ENCODE measurements around the gene NQO2. TPM values are rescaled to one million over a fixed set of nuclear protein-coding genes. Genes with fewer than 3 reads are reported as not detected.
"Not testable (repeated sequence)": the region's sequence is repeated elsewhere in the genome, so short reads cannot be mapped to it uniquely, and the experiment has no call there.

NQO2 gene
- polyA plus RNA-seq, 4 donors = 52.2 to 88.3 (median 67.8) TPM

DNA sequence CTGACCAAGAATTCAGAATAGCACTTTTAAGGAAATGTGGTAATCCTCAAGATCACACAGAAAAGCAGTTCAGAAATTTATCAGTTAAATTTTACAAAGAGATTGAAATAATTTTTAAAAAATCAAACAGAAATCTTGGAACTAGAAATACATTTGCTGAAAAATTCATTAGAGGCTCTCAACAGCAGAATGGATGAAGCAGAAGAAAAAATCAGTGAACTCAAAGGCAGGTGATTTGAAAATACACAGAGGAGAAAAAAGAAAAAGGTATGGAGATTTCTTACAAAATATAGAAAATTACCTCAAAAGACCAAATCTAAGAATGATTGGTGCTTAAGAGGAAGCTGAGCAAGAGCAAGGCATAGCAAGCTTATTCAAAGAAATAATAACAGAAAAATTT, 11.5 kb downstream of the NQO2 start:
- no peak for DNase-seq (ENCODE audit: low read depth in 4 of 4, low spot score in 3 of 4)

DNA sequence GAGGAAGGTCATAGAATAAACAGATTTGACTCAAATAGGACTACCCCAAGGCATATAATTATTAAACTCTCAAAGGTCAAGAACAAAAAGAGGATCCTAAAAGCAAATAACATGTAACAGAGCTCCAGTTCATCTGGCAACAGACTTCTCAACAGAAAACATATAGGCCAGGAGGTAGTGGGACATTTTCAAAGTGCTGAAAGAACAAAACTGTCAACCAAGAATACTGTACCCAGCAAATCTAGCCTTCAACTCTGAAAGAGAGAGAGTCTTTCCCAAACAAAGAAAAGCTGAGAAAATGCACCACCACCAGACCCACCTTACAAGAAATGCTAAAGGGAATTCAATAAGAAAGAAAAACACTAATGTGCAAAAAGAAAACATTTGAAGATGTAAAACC, 11.9 kb downstream of the NQO2 start:
- DNase-seq (ENCODE audit: low read depth in 4 of 4, low spot score in 3 of 4) = no peak

DNA sequence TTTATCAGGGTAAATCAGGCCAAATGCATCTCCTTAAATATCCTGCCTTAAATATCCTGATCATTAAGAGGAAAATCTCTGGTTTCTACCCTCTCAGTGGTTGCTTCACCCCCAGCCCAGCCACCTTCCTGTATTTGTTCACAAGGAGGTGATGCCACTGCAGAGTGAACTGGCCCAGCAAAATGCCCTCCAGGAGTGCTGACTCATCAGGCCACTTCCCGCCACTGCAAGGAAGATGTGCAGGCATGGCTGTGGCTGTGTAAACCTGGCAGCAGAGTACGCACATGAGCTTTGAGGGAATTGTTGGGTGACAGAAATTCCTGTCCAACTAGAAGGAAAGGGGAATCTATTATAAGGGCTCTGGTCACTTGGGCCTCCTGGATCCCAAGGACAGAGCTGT, 13.8 kb downstream of the NQO2 start:
- no peak for DNase-seq (ENCODE audit: low read depth in 4 of 4, low spot score in 3 of 4)

DNA sequence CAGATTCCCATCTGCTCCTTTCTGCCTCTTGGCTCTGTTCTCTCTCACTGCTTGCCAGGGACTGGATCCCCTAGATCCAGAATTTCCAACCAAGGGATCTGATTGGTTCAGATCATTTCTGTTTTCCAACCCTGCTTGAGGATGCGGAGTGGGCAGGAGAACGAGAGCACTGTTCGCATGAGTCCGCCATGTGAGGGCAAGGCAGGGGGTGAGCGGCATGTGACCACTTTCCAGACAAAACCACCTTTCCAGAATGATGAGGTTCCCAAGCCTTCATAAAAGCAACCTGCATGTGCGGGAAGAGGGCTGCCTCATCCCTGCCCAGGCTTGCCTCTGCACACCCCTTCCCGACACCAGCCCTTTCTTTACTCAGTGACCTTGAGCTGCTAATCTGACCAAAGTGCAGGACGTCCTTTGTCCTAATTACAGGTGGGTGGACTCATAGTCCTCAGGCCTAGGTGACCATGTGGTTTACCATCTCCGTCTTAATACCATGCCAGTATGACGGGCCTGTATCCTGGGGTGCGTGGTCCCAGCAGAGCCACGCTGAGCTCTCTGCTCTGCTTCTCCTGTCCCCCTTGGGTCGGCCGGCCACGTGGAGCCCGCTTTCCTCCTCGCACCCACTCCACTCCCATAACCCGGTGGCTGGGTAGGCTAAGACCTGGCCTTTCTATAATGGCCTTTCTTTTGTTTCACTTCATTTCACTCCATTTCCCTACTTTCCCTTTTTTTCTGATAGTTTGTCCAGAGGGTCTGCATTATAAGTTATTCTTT, 14.4 kb downstream of the NQO2 start:
- DNase-seq (ENCODE audit: low read depth in 4 of 4, low spot score in 3 of 4) = no peak

DNA sequence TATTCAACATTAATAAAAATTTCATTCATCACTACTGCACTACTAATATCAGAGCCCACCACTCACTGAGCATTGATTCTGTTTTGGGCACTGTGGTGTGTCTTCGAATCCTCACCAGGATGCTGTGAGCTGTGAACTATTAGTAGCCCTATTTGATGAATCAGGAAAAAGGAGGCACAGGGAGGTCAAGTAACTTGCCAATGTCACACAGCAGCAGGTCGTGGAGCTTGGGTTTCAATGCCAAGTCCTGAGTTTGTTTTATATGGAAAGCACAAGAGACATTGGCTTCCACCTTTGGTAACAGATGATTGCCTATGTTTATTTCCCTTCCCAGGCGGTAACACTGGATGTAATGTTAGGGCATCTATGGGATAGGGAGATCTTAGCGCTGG, 15.0 kb downstream of the NQO2 start:
- no peak for DNase-seq (ENCODE audit: low read depth in 4 of 4, low spot score in 3 of 4)

DNA sequence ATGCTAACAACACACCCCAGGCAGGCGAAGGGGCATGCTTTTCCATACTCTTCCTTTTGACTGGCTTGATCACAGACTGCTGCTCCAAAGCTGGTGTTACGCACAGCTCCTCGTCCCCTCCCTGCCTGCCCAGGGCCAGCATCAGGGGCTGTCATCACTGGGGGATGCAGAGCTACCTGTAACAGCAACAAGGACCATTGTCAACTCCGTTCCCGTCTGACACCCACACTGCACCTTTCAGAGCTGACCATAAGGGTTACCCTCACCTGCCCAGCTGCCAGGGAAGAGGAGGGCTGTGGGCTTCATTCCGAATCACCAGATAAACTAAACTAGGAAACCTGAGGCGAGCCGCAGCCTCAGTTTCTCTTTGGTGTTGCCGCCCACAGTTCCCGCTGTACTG, 15.4 kb downstream of the NQO2 start:
- DNase-seq (ENCODE audit: low read depth in 4 of 4, low spot score in 3 of 4) = no peak

DNA sequence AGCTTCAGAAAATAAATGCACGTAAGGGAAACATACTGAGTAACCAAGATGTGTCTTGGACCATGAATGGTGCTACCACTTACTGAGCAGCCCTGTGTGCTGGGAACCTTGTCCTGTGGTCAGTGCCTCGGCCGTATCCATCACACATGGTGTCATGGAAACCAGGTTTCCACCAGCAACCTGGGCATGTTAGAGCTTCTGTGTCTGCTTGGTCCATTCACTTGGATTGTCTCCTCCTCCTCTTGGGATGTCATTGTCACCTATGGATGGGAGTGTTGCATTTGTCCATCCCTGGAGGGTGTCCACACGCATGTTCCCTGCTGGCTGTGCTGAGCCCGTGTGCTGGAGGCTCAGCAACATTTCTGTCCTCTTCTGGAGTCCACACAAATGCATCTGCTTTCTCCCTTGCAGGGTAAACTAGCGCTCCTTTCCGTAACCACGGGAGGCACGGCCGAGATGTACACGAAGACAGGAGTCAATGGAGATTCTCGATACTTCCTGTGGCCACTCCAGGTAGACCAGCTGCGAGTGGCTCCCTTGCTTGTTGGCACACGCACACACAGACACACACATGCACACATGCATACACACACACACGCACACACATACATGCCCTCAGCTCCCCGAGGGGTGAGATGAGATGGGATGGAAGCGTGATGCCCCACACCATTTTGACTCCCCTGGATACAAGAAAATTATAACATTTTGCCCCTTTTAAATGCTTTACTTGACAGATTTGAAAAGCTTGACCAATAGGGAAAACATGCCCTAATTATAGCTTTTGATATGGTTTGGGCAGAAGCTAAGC, 17.0 kb downstream of the NQO2 start:
- DNase-seq (ENCODE audit: low read depth in 4 of 4, low spot score in 3 of 4) = no peak

DNA sequence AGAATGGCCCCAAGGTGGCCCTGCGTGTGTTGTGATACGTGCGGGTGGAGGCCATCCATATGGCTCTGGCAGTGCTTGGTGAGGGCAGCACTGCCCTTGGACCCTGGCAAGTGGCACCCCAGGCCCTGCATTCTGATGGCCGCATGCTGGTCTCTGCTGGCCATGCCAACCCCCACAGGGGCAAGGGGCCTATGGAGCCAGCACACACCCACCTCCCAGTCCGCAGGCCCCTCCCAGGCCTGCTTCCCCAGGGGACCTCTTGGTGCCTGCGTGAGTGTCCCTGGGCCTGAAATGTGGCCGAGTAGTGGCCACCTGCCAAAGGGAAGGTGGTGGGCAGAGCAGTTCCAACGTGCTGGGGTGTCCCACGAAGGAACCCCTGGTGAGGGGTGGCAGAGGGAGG, 17.6 kb downstream of the NQO2 start:
- DNase-seq (ENCODE audit: low read depth in 4 of 4, low spot score in 3 of 4) = no peak

DNA sequence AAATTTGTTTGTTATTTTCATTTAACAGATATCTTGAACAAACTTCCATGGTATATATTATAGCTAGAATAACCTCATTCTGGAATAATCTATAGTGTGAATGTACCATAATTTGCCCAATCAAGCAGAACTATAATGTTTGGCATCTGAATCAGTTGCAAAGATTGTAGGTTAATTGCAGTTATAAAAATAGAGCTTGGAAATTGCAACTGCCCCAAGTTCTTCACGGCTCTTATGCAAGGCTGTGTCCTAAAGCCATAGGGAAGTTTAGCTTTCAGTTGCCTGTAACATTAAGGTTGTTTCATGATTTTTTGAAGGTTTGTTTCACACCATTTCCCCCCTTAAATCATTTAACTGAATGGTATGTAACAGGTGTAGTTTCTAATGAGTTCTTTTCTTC, 19.4 kb downstream of the NQO2 start:
- no peak for DNase-seq (ENCODE audit: low read depth in 4 of 4, low spot score in 3 of 4)

DNA sequence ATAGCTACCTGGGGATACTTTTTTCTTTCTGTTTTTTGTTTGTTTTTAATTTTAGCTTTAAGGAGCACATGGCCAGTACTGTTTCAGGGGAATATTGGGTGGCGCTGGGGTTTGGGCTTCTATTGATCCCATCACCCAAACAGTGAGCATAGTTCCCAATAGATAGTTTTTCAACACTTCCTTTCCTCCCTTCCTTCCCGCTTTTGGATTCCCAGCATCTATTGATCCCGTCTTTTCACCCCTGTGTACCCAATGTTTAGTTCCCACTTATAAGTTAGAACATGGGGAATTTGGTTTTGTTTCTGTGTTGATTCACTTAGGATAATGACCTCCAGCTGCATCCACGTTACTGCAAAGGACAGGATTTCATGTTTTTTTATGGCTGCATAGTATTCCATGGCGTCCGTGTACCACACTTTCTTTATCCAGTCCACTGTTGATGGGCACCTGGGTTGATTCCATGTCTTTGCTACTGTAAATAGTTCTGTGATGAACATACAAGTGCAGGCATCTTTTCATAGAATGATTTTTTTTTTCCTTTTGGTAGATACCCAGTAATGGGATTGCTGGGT, 20.1 kb downstream of the NQO2 start:
- no peak for DNase-seq (ENCODE audit: low read depth in 4 of 4, low spot score in 3 of 4)

DNA sequence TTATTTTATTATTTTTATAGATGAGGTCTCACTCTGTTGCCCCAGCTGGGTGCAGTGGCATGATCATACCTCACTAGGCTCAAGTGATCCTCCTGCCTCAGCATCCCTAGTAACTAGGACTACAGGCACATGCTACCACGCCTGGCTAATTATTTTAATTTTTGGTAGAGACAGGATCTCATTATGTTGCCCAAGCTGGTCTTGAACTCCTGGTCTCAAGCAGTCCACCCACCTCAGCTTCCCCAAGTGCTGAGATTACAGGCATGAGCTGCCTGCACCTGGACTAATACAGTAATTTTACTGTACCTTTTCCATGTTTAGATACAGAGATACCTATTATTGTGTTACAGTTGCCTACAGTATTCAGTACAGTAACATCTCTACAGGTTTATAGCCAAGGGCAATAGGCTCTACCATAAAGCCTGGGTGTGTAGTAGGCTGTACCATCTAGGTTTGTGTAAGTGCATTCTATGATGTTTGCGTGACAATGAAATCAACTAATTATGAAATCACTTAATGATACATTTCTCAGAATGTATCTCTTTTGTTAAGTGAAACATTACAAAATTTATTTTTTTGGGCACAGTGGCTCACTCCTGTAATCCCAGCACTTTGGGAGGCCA, 21.4 kb downstream of the NQO2 start:
- not testable (repeated sequence) for DNase-seq (ENCODE audit: low read depth in 4 of 4, low spot score in 3 of 4)

DNA sequence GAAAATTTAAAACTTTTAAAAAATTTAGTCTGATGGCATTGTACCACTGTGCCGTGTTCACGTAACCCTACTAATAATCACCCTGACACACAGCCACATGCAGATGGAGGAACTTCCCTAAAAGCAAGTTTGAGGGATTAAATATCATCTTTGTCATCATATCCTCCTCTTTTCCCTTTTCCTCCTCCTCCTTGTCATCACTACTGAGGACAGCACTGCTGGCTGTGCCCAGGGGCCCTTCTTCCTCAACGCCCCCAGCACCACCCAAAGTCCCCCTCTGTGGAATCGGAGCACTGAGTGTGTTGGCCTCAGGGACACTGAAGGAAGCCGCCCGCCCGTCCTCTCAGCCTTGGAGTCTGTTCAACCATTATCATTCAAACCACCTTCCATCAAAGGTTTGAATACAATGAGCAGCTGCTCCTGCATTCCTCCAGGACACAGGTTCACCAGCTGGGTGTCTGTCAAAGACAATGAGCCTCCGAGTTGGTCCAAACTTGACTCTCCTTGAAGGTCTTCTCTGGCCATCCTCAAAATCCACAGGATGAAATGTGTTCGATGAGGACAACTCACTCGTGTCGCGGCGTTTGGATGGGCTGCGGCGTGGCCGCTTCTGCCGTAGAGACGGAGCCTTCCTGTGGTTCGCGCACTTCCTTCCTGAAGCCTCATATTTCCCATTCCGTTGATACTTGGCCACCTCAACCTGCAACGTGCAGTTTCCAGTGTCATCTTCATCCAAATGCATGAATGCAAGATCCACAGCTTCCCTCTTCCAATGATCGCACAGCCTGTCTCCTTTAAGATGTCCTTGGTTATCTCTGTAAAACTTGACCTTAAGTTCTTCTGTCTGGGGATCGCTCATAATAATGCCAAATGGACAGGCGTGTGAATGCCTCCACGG, 23.3 kb downstream of the NQO2 start:
- no peak for DNase-seq (ENCODE audit: low read depth in 4 of 4, low spot score in 3 of 4)

DNA sequence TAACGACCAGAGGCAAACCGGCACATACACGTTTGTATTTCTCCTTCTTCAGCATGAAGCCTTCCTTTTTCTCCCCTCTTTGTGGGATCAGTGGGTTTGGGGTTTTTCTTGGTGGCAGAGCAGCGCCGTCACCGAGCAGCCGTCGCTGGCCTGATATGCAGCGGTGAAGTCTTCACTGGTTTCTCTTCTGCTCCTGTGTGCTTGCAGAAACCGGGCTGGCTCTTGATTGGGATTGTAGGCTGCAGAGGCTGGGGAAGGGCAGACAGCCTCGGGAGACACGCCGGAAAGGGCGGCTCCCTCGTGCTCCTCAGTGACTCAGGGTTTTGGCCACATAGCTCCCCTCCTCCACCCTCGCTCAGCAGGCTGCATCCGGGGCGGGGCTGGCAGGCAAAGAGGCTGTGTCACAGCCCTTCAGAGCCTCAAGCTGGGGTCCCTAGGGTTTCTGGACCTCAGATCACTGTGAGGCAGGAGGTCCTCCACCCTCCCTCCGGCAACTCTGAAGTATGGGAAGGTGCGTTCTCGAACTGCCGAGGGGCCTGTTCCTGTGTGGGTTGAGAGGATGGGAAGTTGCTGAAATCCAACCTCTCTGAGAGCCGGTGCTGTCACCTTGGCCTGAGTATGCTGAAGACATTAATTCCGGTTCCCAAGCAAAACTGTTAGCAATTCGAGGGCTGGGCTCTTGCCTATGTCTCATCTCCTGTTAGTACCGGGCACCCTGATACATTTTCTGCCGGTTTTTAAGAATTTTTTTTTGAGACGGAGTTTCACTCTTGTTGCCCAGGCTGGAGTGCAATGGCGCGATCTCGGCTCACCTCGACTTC, 24.2 kb downstream of the NQO2 start:
- no peak for DNase-seq (ENCODE audit: low read depth in 4 of 4, low spot score in 3 of 4)

DNA sequence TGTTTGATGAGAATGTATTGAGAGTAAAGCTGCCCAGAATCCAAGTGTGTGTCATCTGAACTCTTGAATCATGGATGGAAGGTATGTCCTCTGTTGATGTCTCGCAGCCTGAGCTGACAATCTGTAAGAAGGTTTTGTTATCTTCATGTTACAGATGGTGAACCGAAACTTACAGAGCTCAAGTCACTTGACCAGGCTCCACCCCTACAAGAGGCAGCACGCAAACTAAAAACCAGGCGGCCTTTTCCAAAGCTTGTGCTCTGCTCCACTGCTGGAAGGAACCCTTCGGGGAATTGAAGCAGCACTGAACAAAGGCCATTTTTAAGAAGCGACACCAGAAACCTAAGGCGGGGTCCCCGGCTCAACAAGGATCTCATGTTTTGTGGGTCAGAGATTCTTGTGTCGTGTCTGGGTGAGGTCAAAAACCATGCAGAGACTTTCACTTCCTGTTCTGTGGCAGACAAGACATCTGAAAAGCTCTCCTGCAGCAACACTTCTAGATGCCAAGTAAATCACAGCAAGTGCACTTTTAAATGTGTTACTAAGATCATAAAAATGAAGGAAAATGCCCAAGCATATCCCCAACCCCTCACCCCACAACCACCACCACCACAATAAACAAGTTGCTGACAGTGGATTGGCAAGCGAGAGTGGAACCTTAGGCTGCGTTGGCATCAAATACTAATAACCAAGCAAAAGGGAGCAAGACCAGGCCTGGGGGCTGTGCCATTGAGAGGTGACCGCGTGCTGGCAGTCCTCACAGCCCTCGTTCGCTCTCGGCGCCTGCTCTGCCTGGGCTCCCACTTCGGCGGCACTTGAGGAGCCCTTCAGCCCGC, 27.3 kb downstream of the NQO2 start:
- no peak for DNase-seq (ENCODE audit: low read depth in 4 of 4, low spot score in 3 of 4)

DNA sequence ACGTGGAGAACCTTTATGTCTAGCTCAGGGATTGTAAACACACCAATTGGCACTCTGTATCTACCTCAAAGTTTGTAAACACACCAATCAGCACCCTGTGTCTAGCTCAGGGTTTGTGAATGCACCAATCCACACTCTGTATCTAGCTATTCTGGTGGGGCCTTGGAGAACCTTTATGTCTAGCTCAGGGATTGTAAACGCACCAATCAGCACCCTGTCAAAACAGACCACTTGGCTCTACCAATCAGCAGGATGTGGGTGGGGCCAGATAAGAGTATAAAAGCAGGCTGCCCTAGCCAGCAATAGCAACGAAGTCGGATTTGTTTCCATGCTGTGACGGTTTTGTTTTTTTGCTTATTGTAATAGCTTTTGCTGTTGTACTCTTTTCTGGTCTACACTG, 28.5 kb downstream of the NQO2 start:
- DNase-seq (ENCODE audit: low read depth in 4 of 4, low spot score in 3 of 4) = not testable (repeated sequence)

DNA sequence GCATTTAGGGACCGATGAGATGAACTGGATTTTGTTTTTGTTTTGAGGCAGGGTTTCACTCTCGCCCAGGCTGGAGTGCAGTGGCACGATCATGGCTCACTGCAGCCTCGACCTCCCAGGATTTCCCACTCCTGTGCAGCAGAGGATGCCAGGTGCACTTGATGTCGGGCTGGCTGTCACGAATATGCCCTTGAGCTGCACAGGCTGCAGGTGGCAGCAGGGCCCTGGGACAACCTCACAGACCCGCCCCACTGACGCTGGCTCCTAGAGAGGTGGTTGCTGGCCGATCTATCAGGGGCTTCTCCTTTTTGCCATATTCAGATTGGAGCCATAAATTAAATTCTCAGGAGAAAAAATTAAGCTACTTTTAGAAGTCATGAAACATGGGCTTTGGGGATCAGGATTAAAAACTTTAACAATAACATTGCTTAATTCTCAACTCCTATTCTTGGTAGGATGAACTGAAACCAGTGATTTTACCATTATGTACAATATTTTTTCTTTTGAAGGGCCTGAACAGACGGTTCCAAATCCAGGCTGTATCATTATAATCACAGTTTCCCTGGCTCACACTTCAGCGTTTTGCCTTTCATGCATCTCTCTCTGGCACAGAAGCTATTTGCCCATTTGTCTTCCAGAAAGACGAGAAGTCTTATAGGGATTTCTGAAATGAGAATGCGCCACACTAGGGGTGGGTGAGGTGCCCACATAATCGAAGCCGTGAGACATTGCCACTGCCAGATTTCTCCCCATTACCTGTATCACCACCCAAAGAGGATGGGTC, 32.4 kb downstream of the NQO2 start:
- DNase-seq (ENCODE audit: low read depth in 4 of 4, low spot score in 3 of 4) = no peak

DNA sequence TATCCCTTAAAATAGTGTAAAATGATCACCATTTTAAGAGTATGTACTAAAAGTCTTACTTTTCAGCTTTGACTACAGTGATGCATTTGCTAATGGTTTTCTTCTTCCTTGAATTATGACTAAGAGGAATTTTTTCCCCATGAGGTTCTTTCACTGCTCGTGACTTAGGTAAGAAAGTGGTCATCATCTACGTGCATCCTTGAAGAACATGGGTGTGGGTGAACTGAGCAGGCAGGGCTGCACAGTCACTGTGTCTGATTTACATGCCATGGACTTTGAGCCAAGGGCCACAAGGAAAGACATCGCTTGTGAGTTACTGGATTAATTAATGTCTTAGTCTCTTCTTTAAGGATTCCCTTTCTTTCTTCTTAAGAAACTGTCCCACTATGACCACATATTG, 33.3 kb downstream of the NQO2 start:
- no peak for DNase-seq (ENCODE audit: low read depth in 4 of 4, low spot score in 3 of 4)

DNA sequence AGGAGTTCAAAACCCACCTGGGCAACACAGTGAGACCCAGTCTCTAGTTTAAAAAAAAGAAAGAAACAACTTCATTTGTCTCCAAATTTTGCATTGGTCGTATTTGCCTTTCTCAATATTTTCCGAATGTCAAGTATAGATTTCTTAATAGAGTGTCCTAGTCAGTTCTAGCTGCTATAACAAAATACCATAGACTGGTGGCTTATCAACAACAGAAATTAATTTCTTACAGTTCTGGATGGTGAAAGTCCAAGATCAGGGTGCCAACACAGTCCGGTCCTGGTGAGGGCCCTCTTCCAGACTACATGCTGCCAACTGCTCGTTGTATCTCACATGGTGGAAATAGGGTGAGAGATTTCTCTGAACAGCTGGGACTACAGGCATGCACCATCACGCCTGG, 34.0 kb downstream of the NQO2 start:
- no peak for DNase-seq (ENCODE audit: low read depth in 4 of 4, low spot score in 3 of 4)
